Measurements from ENCODE around the gene HMGB2. TPM values are rescaled to one million over a fixed set of nuclear protein-coding genes. Genes with fewer than 3 reads are reported as not detected.
A peak's percentile ranks its signal among the peaks of the same experiment; 100 is the strongest.

The HMGB2 gene
- total and polyA plus RNA-seq, 12 donors, result 7.5 to 83.1 (median 24.7) TPM

GRCh38 chr4:173337463-173337862, 3.3 kb upstream of the HMGB2 start:
- H3K9me3 ChIP-seq (replicated peaks in 1 of 3), result no peaks in the 10 kb centered on the region
- intact Hi-C loops (cut with DNase I), result no loop called here
- no peak for TF ChIP-seq POLR2A (IDR thresholded peaks at IDR 0.05)
- no peak for TF ChIP-seq CTCF (IDR thresholded peaks at IDR 0.05)
- H3K27me3 ChIP-seq, result no peaks in the 10 kb centered on the region
- DNase-seq, result no peak
- H3K27ac ChIP-seq, result no peak overlapping the region
- H3K4me3 ChIP-seq, result no peak overlapping the region
- H3K4me1 ChIP-seq (replicated peaks in 1 of 2), result peaks cover 0 to 11% of the 10 kb centered on the region in 2 donors
- no peaks in the 10 kb centered on the region for H3K36me3 ChIP-seq (replicated peaks in 1 of 2)
- WGBS, 4 donors, result 98 to 100% (median 98%) methylated on average over 2 of the region's 2 CpGs

DNA sequence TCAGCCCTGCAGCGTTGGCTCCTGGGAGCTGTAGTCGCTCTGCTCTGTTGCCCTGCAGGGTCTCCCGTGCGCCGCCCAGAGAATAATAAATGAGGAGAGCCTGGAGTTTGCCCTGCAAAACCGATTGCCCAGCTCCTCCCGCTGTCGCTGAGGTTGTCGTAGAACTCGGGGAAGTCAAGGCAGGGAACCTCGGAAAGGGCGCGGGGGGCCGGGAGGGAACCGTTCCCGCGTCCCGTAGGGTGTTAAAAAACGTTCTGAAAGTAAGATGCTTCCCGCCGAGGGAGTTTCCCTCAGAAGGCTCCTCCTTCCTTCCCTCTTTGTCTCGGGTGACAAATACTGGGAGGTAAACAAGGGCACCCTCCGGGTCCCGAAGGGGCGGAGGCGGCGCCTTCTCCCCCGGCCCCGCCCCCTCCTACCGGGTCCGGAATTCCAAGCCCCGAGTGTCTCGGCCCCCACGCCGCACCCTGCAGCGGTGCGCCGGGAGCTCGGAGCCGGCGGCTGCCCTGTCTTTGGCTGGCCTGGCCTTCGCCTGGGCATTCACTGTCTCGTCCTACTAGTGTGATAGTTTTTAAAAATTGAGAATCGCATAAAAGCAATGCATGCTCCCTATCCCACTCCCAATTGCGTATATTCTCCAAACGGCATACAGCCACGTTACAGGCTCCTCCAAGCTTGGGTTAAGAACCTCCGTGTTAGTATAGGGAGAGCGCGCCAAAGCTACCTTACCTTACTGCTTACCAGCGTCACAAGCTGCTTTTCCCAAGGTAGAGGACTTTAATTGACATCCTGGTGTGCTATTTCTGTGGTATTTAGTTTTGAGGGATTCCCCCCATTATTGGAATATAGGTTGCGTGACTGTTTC, 964 bp upstream of the HMGB2 start:
- no peak for TF ChIP-seq CTCF (IDR thresholded peaks at IDR 0.05)
- TF ChIP-seq POLR2A (IDR thresholded peaks at IDR 0.05), result peak in 1 of 2 donors; percentile 7
- intact Hi-C loops (cut with DNase I), result loop anchor here in 1 of 2 donors (5.0 kb wide), 1 partner anchor 37 kb away; the partner anchor contains the start of gene SAP30
- Histone ChIP-seq H3K9me3 (replicated peaks in 1 of 3) (no peaks in the 10 kb centered on the region), H3K27me3 (no peaks in the 10 kb centered on the region), H3K27ac (peak overlapping the region in 4 of 5 donors; percentile 10 to 100 (median 52)), H3K36me3 (replicated peaks in 1 of 2) (no peaks in the 10 kb centered on the region), H3K4me1 (replicated peaks in 1 of 2) (peaks cover 0 to 15% of the 10 kb centered on the region in 2 donors), H3K4me3 (peak overlapping the region; percentile 8 to 76 (median 46))
- 2 to 5% (median 2%) methylated on average over 28 to 52 of the region's 52 CpGs for WGBS, 4 donors
- peak; percentile 52 to 73 (median 62) for DNase-seq

DNA sequence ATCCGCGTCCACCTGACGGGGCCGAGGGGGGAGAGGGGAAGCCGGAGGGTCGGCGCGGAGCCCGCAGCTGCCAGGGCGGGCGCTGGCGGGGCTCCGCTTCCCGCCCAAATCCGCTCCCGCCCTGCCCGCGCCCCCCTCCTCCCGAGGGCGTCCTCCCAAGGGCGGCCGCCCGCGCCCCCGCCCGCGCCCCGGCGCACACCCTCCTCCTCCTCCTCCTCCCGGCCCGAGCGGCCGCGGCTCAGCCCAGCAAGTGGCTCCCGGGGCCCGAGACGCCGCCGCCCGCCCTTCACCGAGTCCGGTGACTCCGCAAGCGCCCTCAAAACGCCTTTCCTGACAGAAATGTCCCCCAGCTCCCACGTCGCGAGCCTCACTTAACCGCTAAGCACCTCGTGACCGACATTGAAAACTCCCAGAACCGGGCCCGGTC, 487 bp downstream of the HMGB2 start:
- Histone ChIP-seq H3K9me3 (replicated peaks in 1 of 3) (no peaks in the 10 kb centered on the region), H3K27me3 (no peaks in the 10 kb centered on the region), H3K4me3 (peak overlapping the region; percentile 50 to 99 (median 66)), H3K4me1 (replicated peaks in 1 of 2) (peaks cover 0 to 15% of the 10 kb centered on the region in 2 donors), H3K36me3 (replicated peaks in 1 of 2) (no peaks in the 10 kb centered on the region), H3K27ac (peak overlapping the region; percentile 94 to 100 (median 96))
- WGBS, 4 donors, result 0% methylated on average over 9 to 53 of the region's 53 CpGs
- no peak for TF ChIP-seq CTCF (IDR thresholded peaks at IDR 0.05)
- TF ChIP-seq POLR2A (IDR thresholded peaks at IDR 0.05), result no peak
- DNase-seq, result peak; percentile 53 to 74 (median 65)
- intact Hi-C loops (cut with DNase I), result loop anchor here in 1 of 2 donors (5.0 kb wide), 1 partner anchor 39 kb away; the partner anchor contains the start of gene SAP30

GRCh38 chr4:173332963-173333657, 1.0 kb downstream of the HMGB2 start:
- Histone ChIP-seq H3K27ac (peak overlapping the region in 4 of 5 donors; percentile 94 to 100 (median 96)), H3K27me3 (no peaks in the 10 kb centered on the region), H3K4me3 (peak overlapping the region; percentile 4 to 99 (median 66)), H3K4me1 (replicated peaks in 1 of 2) (peaks cover 0 to 15% of the 10 kb centered on the region in 2 donors), H3K9me3 (replicated peaks in 1 of 3) (no peaks in the 10 kb centered on the region), H3K36me3 (replicated peaks in 1 of 2) (no peaks in the 10 kb centered on the region)
- intact Hi-C loops (cut with DNase I), result loop anchor here in 1 of 2 donors (5.0 kb wide), 1 partner anchor 39 kb away; the partner anchor contains the start of gene SAP30
- TF ChIP-seq CTCF (IDR thresholded peaks at IDR 0.05) (no peak), POLR2A (IDR thresholded peaks at IDR 0.05) (no peak)
- DNase-seq, result peak in 1 of 7 donors; percentile 37
- WGBS, 4 donors, result 10 to 15% (median 11%) methylated on average over 17 to 21 of the region's 21 CpGs
